HG02970 (cell line): Measurements from ENCODE around the gene RMI2.

ENCODE experiments used
- ATAC-seq: cut with Tn5 transposase; IDR thresholded peaks from one replicate; pipeline ENCODE4 v1.9.1; 2021; ENCODE audit warnings: mild to moderate bottlenecking, moderate library complexity, moderate number of reproducible peaks; ENCODE audit not compliant: unreplicated experiment, low FRiP score

Gene RMI2

GRCh38 chr16:11395949-11396240 lies 50.6 kb downstream of the RMI2 start:
- no peak for ATAC-seq

GRCh38 chr16:11396241-11397048 lies 51.2 kb downstream of the RMI2 start:
- ATAC-seq: no peak

- ATAC-seq: no peak
Observed at GRCh38 chr16:11398136-11398535, 52.9 kb downstream of the RMI2 start.

DNA sequence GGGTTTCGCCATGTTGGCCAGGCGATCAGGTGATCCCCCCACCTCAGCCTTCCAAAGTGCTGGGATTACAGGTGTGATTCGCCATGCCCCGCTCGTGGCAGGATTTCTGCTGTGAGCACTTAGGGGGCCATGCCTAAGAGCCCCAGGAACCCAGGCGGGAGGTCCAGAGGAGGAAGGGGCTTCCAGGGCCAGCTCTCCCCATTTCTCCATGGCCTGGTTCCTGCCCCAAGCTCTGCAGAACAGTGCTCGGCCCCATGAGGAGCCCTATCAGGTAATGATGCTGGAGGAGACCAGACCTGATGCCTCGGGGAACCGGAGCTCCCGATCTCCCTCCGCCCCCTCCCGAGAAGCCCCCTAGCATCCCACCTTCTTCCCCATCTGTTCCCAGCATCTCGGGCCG lies 53.6 kb downstream of the RMI2 start:
- no peak for ATAC-seq

DNA sequence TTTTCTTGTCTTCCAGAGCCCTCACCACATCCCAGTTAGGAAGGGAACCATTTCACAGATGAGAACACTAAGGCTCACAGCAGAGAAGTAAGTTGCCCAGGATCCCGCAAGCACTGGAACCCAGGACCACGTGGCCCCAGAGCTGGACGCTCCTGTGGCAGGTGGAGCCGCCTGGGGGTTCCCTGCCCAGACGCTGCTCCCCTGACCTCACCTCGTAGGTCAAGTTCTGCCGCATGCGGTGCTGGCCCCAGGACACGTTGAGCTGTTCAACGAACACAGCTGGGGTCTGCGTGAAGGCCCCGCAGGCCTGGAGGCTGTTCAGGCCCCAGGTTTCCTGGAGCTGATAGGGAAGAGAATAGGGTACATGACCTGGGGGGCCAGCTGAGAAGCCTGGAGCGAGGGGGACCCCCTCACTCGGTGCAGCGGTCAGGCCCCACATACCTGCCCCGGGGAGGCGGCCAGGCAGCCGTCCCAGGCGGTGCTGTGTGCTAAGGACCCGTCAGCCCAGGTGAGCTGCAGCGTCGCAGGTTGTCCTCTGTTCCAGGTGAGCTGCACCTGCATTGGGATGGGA lies 54.1 kb downstream of the RMI2 start:
- no peak for ATAC-seq

DNA sequence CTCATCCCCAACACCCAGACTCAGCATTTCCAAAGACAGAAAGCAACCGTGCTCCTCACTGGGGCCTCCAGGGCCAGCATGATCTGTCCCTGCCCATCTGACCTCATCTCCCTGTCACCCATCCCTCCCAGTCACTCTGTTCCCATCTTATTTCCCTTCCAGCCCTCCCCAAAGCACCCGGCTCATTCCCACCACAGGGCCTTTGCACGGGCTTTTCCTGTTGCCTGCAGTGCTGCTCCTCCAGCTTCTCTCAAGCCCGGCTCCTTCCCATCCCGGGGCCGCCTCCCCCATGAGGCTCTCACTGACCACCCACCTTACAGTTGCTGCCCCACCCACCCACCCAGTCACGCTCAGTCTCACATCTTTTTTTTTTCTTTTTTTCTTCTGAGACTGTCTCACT lies 54.8 kb downstream of the RMI2 start:
- no peak for ATAC-seq
